Astrocyte (in vitro differentiated cells and primary cell): ENCODE data around the gene PELI1. TPM values are rescaled to one million over a fixed set of nuclear protein-coding genes. Genes with fewer than 3 reads are reported as not detected.

Experiments
- DNase-seq: peaks from one replicate; pipeline ENCODE4 v3.0.0-alpha.2; 2010; ENCODE audit warnings: low read depth
- FAIRE-seq: peaks from 2 replicates; lab custom pipeline; 2011; peaks lifted over from hg19 to GRCh38; lab: Jason Lieb, UNC
- H2AFZ ChIP-seq: 2 replicates; pipeline ENCODE4 v1.6.0; 2012; ENCODE audit warnings: low read depth, low read length, inconsistent platforms
- H3K27ac ChIP-seq: 2 replicates; pipeline ENCODE4 v1.5.1; 2011; ENCODE audit warnings: low read depth, low read length, inconsistent platforms
- H3K27me3 ChIP-seq: 2 replicates; pipeline ENCODE4 v1.6.0; 2011; ENCODE audit warnings: low read length, inconsistent platforms; ENCODE audit not compliant: insufficient read depth
- H3K36me3 ChIP-seq: 2 replicates; pipeline ENCODE4 v1.5.1; 2011; ENCODE audit warnings: low read length, inconsistent platforms; ENCODE audit not compliant: insufficient read depth
- H3K4me1 ChIP-seq: 2 replicates; pipeline ENCODE4 v1.5.1; 2011; ENCODE audit warnings: low read length, inconsistent platforms; ENCODE audit not compliant: insufficient read depth
- H3K4me2 ChIP-seq: 2 replicates; pipeline ENCODE4 v1.6.0; 2012; ENCODE audit warnings: low read length, inconsistent platforms
- H3K4me3 ChIP-seq: 2 replicates; pipeline ENCODE4 v1.5.1; 2011; ENCODE audit warnings: low read depth, mild to moderate bottlenecking, low read length, inconsistent platforms; ENCODE audit not compliant: insufficient read depth
- H3K79me2 ChIP-seq: 2 replicates; pipeline ENCODE4 v1.6.0; 2012; ENCODE audit warnings: mild to moderate bottlenecking, low read length, inconsistent platforms; ENCODE audit not compliant: insufficient read depth
- H3K9ac ChIP-seq: 2 replicates; pipeline ENCODE4 v1.6.0; 2012; ENCODE audit warnings: mild to moderate bottlenecking, low read length, inconsistent platforms
- H3K9me3 ChIP-seq: 2 replicates; pipeline ENCODE4 v1.5.1; 2012; ENCODE audit warnings: low read depth, mild to moderate bottlenecking, low read length, inconsistent platforms; ENCODE audit not compliant: insufficient read depth
- H4K20me1 ChIP-seq: 2 replicates; pipeline ENCODE4 v1.6.0; 2012; ENCODE audit warnings: low read length, inconsistent platforms; ENCODE audit not compliant: insufficient read depth
- H3K27ac Mint-ChIP-seq: one replicate; pipeline ENCODE4 v1.8.0; 2021; ENCODE audit warnings: mild to moderate bottlenecking, mixed read lengths; ENCODE audit not compliant: unreplicated experiment
- H3K27me3 Mint-ChIP-seq: one replicate; pipeline ENCODE4 v1.8.0; 2021; ENCODE audit warnings: low read depth, mixed read lengths; ENCODE audit not compliant: unreplicated experiment
- H3K36me3 Mint-ChIP-seq: one replicate; pipeline ENCODE4 v1.8.0; 2021; ENCODE audit warnings: low read depth, mixed read lengths; ENCODE audit not compliant: unreplicated experiment
- H3K4me1 Mint-ChIP-seq: one replicate; pipeline ENCODE4 v1.8.0; 2021; ENCODE audit warnings: low read depth, mixed read lengths; ENCODE audit not compliant: unreplicated experiment
- H3K4me3 Mint-ChIP-seq: one replicate; pipeline ENCODE4 v1.8.0; 2021; ENCODE audit warnings: mild to moderate bottlenecking, moderate library complexity, mixed read lengths; ENCODE audit not compliant: unreplicated experiment
- H3K9me3 Mint-ChIP-seq: one replicate; pipeline ENCODE4 v1.8.0; 2021; ENCODE audit warnings: mild to moderate bottlenecking, mixed read lengths; ENCODE audit not compliant: unreplicated experiment
- EZH2 ChIP-seq: IDR thresholded peaks from 2 replicates; pipeline ENCODE4 v1.6.1; 2012; ENCODE audit warnings: mild to moderate bottlenecking, low read length, inconsistent platforms; ENCODE audit not compliant: insufficient read depth
- total RNA-seq: library from RNA; stranded (reverse); gene quantifications from 2 replicates; pipeline ENCODE4 v1.2.1, GENCODE V29; 2021
- TF ChIP-seq, protein P1 (sequence below): IDR thresholded peaks from 2 replicates; pipeline ENCODE4 v1.5.1; 2011; ENCODE audit warnings: low read depth, mild to moderate bottlenecking, inconsistent platforms, low read length, moderate library complexity; ENCODE audit not compliant: insufficient read depth

Gene PELI1
- total RNA-seq, 1 donor from 2014 or later: 23.8 TPM

DNA sequence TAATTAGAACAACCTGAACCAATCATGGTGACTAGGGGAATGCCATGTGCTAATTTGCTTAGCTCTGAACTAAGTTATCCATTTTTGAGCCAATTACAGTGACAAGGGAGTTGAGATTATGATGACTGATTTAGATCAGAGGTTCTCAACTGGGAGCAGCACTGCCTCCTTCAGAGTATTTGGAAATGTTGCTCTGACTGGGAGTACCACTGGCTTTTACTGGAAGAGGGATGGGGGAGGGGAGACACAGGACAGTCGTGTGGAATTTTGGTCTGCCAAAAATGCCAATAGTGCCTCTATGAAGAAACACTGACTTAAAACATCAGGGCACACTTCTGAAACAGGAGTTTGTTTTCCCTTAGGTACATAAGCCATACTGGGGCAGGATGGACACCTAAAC lies 76.9 kb downstream of the PELI1 start:
- Histone ChIP-seq H3K27me3 (no peaks in the 10 kb centered on the region), H3K4me1 (peaks cover 21% of the 10 kb centered on the region), H2AFZ (no peak overlapping the region), H3K27ac (no peak overlapping the region), H3K36me3 (no peaks in the 10 kb centered on the region), H3K4me2 (no peak overlapping the region), H3K4me3 (no peak overlapping the region), H3K9me3 (no peaks in the 10 kb centered on the region), H3K9ac (no peak overlapping the region), H4K20me1 (no peaks in the 10 kb centered on the region), H3K79me2 (no peaks in the 10 kb centered on the region)
- H3K9me3 Mint-ChIP-seq: no peaks in the 10 kb centered on the region
- H3K4me3 Mint-ChIP-seq: no peak overlapping the region
- no peaks in the 10 kb centered on the region for H3K36me3 Mint-ChIP-seq
- H3K27me3 Mint-ChIP-seq: no peaks in the 10 kb centered on the region
- H3K4me1 Mint-ChIP-seq: peaks cover 16% of the 10 kb centered on the region
- TF ChIP-seq EZH2: no peak
- TF ChIP-seq, protein P1, sequence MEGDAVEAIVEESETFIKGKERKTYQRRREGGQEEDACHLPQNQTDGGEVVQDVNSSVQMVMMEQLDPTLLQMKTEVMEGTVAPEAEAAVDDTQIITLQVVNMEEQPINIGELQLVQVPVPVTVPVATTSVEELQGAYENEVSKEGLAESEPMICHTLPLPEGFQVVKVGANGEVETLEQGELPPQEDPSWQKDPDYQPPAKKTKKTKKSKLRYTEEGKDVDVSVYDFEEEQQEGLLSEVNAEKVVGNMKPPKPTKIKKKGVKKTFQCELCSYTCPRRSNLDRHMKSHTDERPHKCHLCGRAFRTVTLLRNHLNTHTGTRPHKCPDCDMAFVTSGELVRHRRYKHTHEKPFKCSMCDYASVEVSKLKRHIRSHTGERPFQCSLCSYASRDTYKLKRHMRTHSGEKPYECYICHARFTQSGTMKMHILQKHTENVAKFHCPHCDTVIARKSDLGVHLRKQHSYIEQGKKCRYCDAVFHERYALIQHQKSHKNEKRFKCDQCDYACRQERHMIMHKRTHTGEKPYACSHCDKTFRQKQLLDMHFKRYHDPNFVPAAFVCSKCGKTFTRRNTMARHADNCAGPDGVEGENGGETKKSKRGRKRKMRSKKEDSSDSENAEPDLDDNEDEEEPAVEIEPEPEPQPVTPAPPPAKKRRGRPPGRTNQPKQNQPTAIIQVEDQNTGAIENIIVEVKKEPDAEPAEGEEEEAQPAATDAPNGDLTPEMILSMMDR: no peak
- FAIRE-seq (no peak), DNase-seq (no peak)
- H3K27ac Mint-ChIP-seq: peak overlapping the region; percentile 4

DNA sequence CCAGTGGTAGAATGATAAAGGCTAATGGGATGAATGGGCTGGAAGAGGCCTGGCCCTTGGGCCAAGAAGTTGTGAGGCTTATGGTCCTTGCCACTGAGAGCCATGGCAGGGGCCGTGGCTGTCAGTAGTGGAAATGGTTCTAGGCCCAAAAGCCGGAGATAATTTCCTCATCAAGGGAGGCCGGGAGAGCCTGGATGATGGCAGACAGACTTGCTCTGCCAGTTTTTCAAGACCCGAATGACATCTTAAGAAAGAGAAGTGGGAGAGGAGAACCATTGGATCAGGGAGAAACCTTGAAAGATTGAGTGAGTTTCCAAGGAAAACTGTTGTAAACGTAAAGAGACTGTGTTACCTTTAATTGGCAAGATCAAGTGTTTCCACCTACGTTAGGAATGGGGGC lies 78.7 kb downstream of the PELI1 start:
- no peak overlapping the region for H3K4me3 Mint-ChIP-seq
- H3K27ac Mint-ChIP-seq: no peak overlapping the region
- TF ChIP-seq EZH2: no peak
- TF ChIP-seq, protein P1: no peak

DNA sequence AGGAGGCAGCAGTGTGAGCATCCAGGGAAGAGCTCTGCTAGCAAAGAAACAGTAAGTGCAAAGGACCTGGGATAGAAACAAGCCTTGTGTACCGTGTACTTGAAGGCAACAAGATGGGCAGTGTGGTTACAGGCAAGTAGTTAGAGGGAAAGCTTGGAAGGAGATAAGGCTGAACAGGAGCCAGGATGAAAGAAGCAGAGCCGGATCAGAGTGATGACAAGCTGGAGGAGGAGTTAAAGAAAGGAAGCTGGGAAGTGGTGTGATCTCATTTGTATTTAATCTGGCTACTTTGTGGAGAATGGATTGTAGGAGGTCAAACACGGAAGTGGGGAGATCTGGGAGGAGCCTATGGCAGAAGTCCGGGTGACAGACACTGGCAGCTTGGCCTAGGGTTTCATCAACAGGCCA lies 80.3 kb downstream of the PELI1 start:
- peak overlapping the region; percentile 66 for H3K9ac ChIP-seq
- peaks cover 21% of the 10 kb centered on the region for H3K4me1 ChIP-seq
- no peak for FAIRE-seq
- H3K79me2 ChIP-seq: no peaks in the 10 kb centered on the region
- H3K27me3 ChIP-seq: no peaks in the 10 kb centered on the region
- no peaks in the 10 kb centered on the region for H3K9me3 ChIP-seq
- Mint-ChIP-seq H3K9me3 (no peaks in the 10 kb centered on the region), H3K4me1 (peaks cover 16% of the 10 kb centered on the region), H3K27me3 (no peaks in the 10 kb centered on the region), H3K36me3 (no peaks in the 10 kb centered on the region), H3K4me3 (peak overlapping the region; percentile 17), H3K27ac (peak overlapping the region; percentile 77)
- H3K4me3 ChIP-seq: peak overlapping the region; percentile 16
- H3K36me3 ChIP-seq: no peaks in the 10 kb centered on the region
- no peaks in the 10 kb centered on the region for H4K20me1 ChIP-seq
- H2AFZ ChIP-seq: peak overlapping the region; percentile 66
- peak overlapping the region; percentile 85 for H3K27ac ChIP-seq
- peak overlapping the region; percentile 67 for H3K4me2 ChIP-seq
- DNase-seq: peak; percentile 92
- TF ChIP-seq EZH2: no peak
- TF ChIP-seq, protein P1: no peak

More for the DNA sequence above, 78.7 kb downstream of the PELI1 start:
- H3K4me2 ChIP-seq: no peak overlapping the region
- DNase-seq (no peak), FAIRE-seq (no peak)
- no peaks in the 10 kb centered on the region for H3K9me3 Mint-ChIP-seq
- no peak overlapping the region for H3K9ac ChIP-seq
- no peak overlapping the region for H3K4me3 ChIP-seq
- H3K36me3 Mint-ChIP-seq: no peaks in the 10 kb centered on the region
- H3K9me3 ChIP-seq: no peaks in the 10 kb centered on the region
- no peaks in the 10 kb centered on the region for H4K20me1 ChIP-seq
- no peaks in the 10 kb centered on the region for H3K27me3 Mint-ChIP-seq
- no peaks in the 10 kb centered on the region for H3K27me3 ChIP-seq
- H3K4me1 Mint-ChIP-seq: peaks cover 16% of the 10 kb centered on the region
- peak overlapping the region; percentile 85 for H3K27ac ChIP-seq
- peaks cover 21% of the 10 kb centered on the region for H3K4me1 ChIP-seq
- H3K79me2 ChIP-seq: no peaks in the 10 kb centered on the region
- H3K36me3 ChIP-seq: no peaks in the 10 kb centered on the region
- H2AFZ ChIP-seq: no peak overlapping the region
